Caco-2 (cell line): ENCODE measurements around the gene ATAD2B. TPM values are rescaled to one million over a fixed set of nuclear protein-coding genes. Genes with fewer than 3 reads are reported as not detected.

Experiments used
- BruUV-seq: library from RNA; stranded (reverse); fragments of 400-500 nt; replicated peaks from 2 replicates; lab custom pipeline; 2021; lab: Mats Ljungman, UMichigan
- CTCF ChIA-PET: fragments of 300-600 bp; sonication (Branson Sonifier 250); formaldehyde crosslinking; loops from one replicate; lab custom pipeline; 2022; ENCODE audit warnings: antibody characterized with exemption; lab: Charles Lee
- POLR2A ChIA-PET: fragments of 300-600 bp; sonication (Branson Sonifier 250); formaldehyde crosslinking; loops from one replicate; lab custom pipeline; 2022; ENCODE audit warnings: antibody characterized with exemption; lab: Charles Lee
- DNase-seq, 2 experiments: peaks; one replicate each; pipeline versions ENCODE4 v3.0.0 to v3.0.0-alpha.2; 2020 to 2022
- H3K27me3 ChIP-seq: replicated peaks from 2 replicates; pipeline ENCODE4 v1.6.0; 2011; ENCODE audit warnings: low read length; ENCODE audit not compliant: control insufficient read depth, insufficient read depth
- H3K36me3 ChIP-seq: 2 replicates; pipeline ENCODE4 v1.5.1; 2011; ENCODE audit warnings: low read length; ENCODE audit not compliant: control insufficient read depth, insufficient read depth
- H3K4me1 ChIP-seq: fragments of 250-450 bp; sonication (Bioruptor Pico); 2 replicates; pipeline ENCODE4 v1.5.1; 2020; ENCODE audit warnings: mild to moderate bottlenecking
- H3K4me3 ChIP-seq: 2 replicates; pipeline ENCODE4 v1.5.1; 2011; ENCODE audit warnings: low read depth, mild to moderate bottlenecking, control low read depth, low read length
- H3K9me3 ChIP-seq: fragments of 250-450 bp; sonication (Bioruptor Pico); 2 replicates; pipeline ENCODE4 v1.5.1; 2020; ENCODE audit warnings: mild to moderate bottlenecking, moderate library complexity
- H3K27ac Mint-ChIP-seq: one replicate; pipeline ENCODE4 v1.8.0; 2022; ENCODE audit warnings: mixed read lengths; ENCODE audit not compliant: unreplicated experiment
- H3K27me3 Mint-ChIP-seq: one replicate; pipeline ENCODE4 v1.8.0; 2022; ENCODE audit warnings: mixed read lengths; ENCODE audit not compliant: insufficient read depth, unreplicated experiment
- H3K36me3 Mint-ChIP-seq: one replicate; pipeline ENCODE4 v1.8.0; 2022; ENCODE audit warnings: mild to moderate bottlenecking, mixed read lengths; ENCODE audit not compliant: insufficient read depth, unreplicated experiment
- H3K4me1 Mint-ChIP-seq: one replicate; pipeline ENCODE4 v1.8.0; 2022; ENCODE audit warnings: low read depth, mixed read lengths; ENCODE audit not compliant: unreplicated experiment
- H3K4me3 Mint-ChIP-seq: one replicate; pipeline ENCODE4 v1.8.0; 2022; ENCODE audit warnings: mild to moderate bottlenecking, moderate library complexity, mixed read lengths; ENCODE audit not compliant: unreplicated experiment
- H3K9me3 Mint-ChIP-seq: one replicate; pipeline ENCODE4 v1.8.0; 2022; ENCODE audit warnings: mixed read lengths; ENCODE audit not compliant: unreplicated experiment
- intact Hi-C: fragments of 100-400 bp; cut with micrococcal nuclease; formaldehyde crosslinking; loops from one replicate; pipeline ENCODE4 v1.10.0; 2022; ENCODE audit not compliant: unreplicated experiment
- total RNA-seq: library from RNA; stranded (reverse); gene quantifications from 2 replicates; pipeline ENCODE4 v1.2.3, GENCODE V29; 2022
- TF ChIP-seq, protein P1 (sequence below), 2 experiments: fragments of 200-600 bp in 1 of 2; IDR thresholded peaks; 1 replicate in 1 of 2; 2 replicates in 1 of 2; pipeline versions ENCODE4 v1.5.1 to v1.8.0; 2011 to 2022; ENCODE audit warnings: antibody characterized with exemption in 1 of 2, control low read depth in 1 of 2, inconsistent platforms in 1 of 2, low read depth in 1 of 2, low read length in 1 of 2, mild to moderate bottlenecking in 1 of 2, moderate library complexity in 1 of 2; ENCODE audit not compliant: insufficient read depth in 1 of 2, severe bottlenecking in 1 of 2, unreplicated experiment in 1 of 2

The ATAD2B gene
- total RNA-seq, 1 experiment from 2014 or later = 32.1 TPM

DNA sequence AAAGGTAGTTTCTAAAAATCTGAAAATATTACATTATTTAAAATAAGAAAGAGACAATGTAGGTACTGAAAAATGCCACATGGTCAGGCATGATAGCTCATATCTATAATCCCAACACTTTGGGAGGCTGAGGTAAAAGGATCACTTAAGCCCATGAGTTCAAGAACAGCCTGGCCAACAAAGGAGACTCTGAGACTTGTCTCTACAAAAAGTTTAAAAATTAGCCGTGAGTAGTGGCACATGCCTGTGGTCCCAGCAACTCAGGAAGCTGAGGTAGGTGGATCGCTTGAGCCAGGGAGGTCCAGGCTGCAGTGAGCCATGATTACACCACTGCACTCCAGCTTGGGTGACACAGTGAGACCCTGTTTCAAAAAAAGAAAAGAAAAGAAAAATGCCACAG is 21.8 kb downstream of the ATAD2B start:
- Histone ChIP-seq H3K36me3 (no peaks in the 10 kb centered on the region), H3K27me3 (no peaks in the 10 kb centered on the region), H3K4me1 (0 out of 2 replicates have a peak, but pooled peaks cover 6% of the 10 kb centered on the region), H3K9me3 (no peaks in the 10 kb centered on the region), H3K4me3 (no peak overlapping the region)
- Mint-ChIP-seq H3K4me3 (no peak overlapping the region), H3K9me3 (no peaks in the 10 kb centered on the region), H3K4me1 (peaks cover 9% of the 10 kb centered on the region), H3K36me3 (no peaks in the 10 kb centered on the region), H3K27ac (no peak overlapping the region), H3K27me3 (no peaks in the 10 kb centered on the region)
- ChIA-PET CTCF (no interaction called here), POLR2A (no interaction called here)
- DNase-seq = no peak
- BruUV-seq = no TSS peak
- TF ChIP-seq, protein P1, sequence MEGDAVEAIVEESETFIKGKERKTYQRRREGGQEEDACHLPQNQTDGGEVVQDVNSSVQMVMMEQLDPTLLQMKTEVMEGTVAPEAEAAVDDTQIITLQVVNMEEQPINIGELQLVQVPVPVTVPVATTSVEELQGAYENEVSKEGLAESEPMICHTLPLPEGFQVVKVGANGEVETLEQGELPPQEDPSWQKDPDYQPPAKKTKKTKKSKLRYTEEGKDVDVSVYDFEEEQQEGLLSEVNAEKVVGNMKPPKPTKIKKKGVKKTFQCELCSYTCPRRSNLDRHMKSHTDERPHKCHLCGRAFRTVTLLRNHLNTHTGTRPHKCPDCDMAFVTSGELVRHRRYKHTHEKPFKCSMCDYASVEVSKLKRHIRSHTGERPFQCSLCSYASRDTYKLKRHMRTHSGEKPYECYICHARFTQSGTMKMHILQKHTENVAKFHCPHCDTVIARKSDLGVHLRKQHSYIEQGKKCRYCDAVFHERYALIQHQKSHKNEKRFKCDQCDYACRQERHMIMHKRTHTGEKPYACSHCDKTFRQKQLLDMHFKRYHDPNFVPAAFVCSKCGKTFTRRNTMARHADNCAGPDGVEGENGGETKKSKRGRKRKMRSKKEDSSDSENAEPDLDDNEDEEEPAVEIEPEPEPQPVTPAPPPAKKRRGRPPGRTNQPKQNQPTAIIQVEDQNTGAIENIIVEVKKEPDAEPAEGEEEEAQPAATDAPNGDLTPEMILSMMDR (IDR thresholded peaks at IDR 0.05; ENCODE audit: insufficient read depth in 1 of 2, low read depth in 1 of 2, low read length in 1 of 2, severe bottlenecking in 1 of 2, unreplicated experiment in 1 of 2) = no peak
- intact Hi-C loops = no loop called here

- no TSS peak for BruUV-seq
Observed at GRCh38 chr2:23904692-23905091, 22.2 kb downstream of the ATAD2B start.

DNA sequence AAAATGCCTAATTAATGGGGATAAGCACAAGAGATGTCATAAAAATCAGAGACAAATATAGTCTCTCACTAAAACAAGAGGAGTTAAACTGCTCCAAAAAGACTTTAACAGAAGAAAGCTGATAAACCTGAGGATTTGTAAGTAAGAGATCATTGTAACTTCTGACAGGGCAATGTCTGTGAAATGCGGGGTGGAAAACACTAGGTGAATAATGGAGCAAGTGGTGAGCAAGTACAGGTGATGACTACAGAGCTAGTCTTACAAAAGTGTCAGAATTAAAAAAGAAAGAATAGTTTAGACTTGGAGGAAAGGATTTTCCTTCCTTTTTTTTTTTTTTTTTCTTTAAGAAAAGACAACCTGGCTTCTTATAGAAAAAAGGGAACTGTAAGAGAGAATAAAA is 22.7 kb downstream of the ATAD2B start:
- no peak for DNase-seq
- no peaks in the 10 kb centered on the region for H3K36me3 Mint-ChIP-seq
- H3K4me1 ChIP-seq = 0 out of 2 replicates have a peak, but pooled peaks cover 6% of the 10 kb centered on the region
- no peak overlapping the region for H3K27ac Mint-ChIP-seq
- no peaks in the 10 kb centered on the region for H3K9me3 ChIP-seq
- no peak overlapping the region for H3K4me3 Mint-ChIP-seq
- no TSS peak for BruUV-seq
- no peaks in the 10 kb centered on the region for H3K36me3 ChIP-seq
- no peak overlapping the region for H3K4me3 ChIP-seq
- intact Hi-C loops = no loop called here
- no peaks in the 10 kb centered on the region for H3K27me3 Mint-ChIP-seq
- TF ChIP-seq, protein P1 (IDR thresholded peaks at IDR 0.05; ENCODE audit: insufficient read depth in 1 of 2, low read depth in 1 of 2, low read length in 1 of 2, severe bottlenecking in 1 of 2, unreplicated experiment in 1 of 2) = no peak
- ChIA-PET CTCF (no interaction called here), POLR2A (no interaction called here)
- no peaks in the 10 kb centered on the region for H3K27me3 ChIP-seq
- no peaks in the 10 kb centered on the region for H3K9me3 Mint-ChIP-seq
- H3K4me1 Mint-ChIP-seq = peaks cover 9% of the 10 kb centered on the region

More at GRCh38 chr2:23904692-23905091, 22.2 kb downstream of the ATAD2B start:
- Histone ChIP-seq H3K27me3 (no peaks in the 10 kb centered on the region), H3K4me1 (0 out of 2 replicates have a peak, but pooled peaks cover 6% of the 10 kb centered on the region), H3K9me3 (no peaks in the 10 kb centered on the region), H3K4me3 (no peak overlapping the region), H3K36me3 (no peaks in the 10 kb centered on the region)
- no peaks in the 10 kb centered on the region for H3K27me3 Mint-ChIP-seq
- no peak overlapping the region for H3K4me3 Mint-ChIP-seq
- peaks cover 9% of the 10 kb centered on the region for H3K4me1 Mint-ChIP-seq
- ChIA-PET POLR2A (no interaction called here), CTCF (no interaction called here)
- no peak overlapping the region for H3K27ac Mint-ChIP-seq
- H3K36me3 Mint-ChIP-seq = no peaks in the 10 kb centered on the region
- TF ChIP-seq, protein P1 (IDR thresholded peaks at IDR 0.05; ENCODE audit: insufficient read depth in 1 of 2, low read depth in 1 of 2, low read length in 1 of 2, severe bottlenecking in 1 of 2, unreplicated experiment in 1 of 2) = no peak
- H3K9me3 Mint-ChIP-seq = no peaks in the 10 kb centered on the region
- intact Hi-C loops = no loop called here
- DNase-seq = no peak
